Mononuclear cell (primary cell): Measurements from ENCODE around the gene SMAD1. TPM values are rescaled to one million over a fixed set of nuclear protein-coding genes. Genes with fewer than 3 reads are reported as not detected.
"Not testable (repeated sequence)": the region's sequence is repeated elsewhere in the genome, so short reads cannot be mapped to it uniquely, and the experiment has no call there.

Experiments
- H3K27me3 ChIP-seq: 2 replicates; pipeline ENCODE4 v1.6.0; 2011; ENCODE audit warnings: low read length, control low read depth; ENCODE audit not compliant: insufficient read depth
- H3K4me1 ChIP-seq: 2 replicates; pipeline ENCODE4 v1.5.1; 2011; ENCODE audit warnings: mild to moderate bottlenecking, low read length, control low read depth; ENCODE audit not compliant: insufficient read depth
- H3K4me3 ChIP-seq: 2 replicates; pipeline ENCODE4 v1.5.1; 2011; ENCODE audit warnings: mild to moderate bottlenecking, low read length, moderate library complexity
- H3K9me3 ChIP-seq: 2 replicates; pipeline ENCODE4 v1.5.1; 2011; ENCODE audit warnings: low read depth, mild to moderate bottlenecking, control low read depth, low read length
- total RNA-seq: library from RNA; depleted of rRNA; stranded (reverse); fragments of >200 nt; gene quantifications from one replicate; pipeline ENCODE4 v1.2.3, GENCODE V29; 2012

SMAD1 gene
- total RNA-seq, 1 donor, result 2.1 TPM

- Histone ChIP-seq H3K4me1 (no peaks in the 10 kb centered on the region), H3K4me3 (no peak overlapping the region)
These were observed 46.9 kb downstream of the SMAD1 start for GRCh38 chr4:145528601-145529000.

GRCh38 chr4:145530189-145530588, 48.5 kb downstream of the SMAD1 start:
- H3K4me3 ChIP-seq, result no peak overlapping the region
- H3K4me1 ChIP-seq, result no peaks in the 10 kb centered on the region
- H3K9me3 ChIP-seq, result no peaks in the 10 kb centered on the region
- no peaks in the 10 kb centered on the region for H3K27me3 ChIP-seq

More at GRCh38 chr4:145528601-145529000, 46.9 kb downstream of the SMAD1 start:
- Histone ChIP-seq H3K27me3 (no peaks in the 10 kb centered on the region), H3K9me3 (no peaks in the 10 kb centered on the region)

DNA sequence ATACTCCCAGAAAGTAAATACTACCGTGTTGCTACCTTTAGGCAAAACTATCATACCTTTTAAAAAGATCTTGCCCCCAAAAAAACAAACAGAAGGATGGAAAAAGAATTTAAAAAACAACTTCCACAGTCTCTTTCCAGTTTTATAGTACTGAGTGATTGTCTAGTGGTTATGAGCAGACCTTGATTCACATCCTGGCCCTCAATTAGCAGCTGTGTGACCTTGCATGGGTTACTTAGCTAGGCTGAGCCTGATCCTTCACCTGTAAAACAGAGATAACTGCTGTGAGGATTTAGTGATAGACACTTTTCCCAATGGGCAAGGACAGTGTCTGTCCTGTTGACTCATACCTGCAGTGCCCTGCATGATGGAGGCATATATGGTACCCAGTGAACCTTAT, 49.0 kb downstream of the SMAD1 start:
- Histone ChIP-seq H3K27me3 (no peaks in the 10 kb centered on the region), H3K4me3 (no peak overlapping the region), H3K9me3 (no peaks in the 10 kb centered on the region), H3K4me1 (no peaks in the 10 kb centered on the region)

DNA sequence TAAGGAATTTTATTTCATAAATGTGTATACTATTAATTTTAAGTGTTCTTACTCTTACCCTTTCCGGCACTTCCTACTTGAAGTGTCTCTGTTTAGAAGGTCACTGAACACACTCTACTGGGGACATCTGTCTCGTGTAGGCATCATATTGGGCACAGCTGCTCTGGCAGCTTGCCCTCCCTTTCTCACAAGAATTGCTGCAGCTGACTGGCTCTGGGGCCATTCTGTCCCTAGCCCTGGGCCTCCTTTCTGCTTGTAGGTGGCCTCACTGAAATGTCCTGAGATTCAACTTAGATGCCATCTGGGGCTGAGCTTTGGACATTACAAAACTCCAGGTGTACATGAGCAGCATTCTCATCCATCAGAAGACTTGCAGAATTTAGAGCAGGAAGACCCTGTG, 49.6 kb downstream of the SMAD1 start:
- H3K4me1 ChIP-seq, result no peaks in the 10 kb centered on the region
- no peak overlapping the region for H3K4me3 ChIP-seq
- H3K27me3 ChIP-seq, result no peaks in the 10 kb centered on the region
- H3K9me3 ChIP-seq, result no peaks in the 10 kb centered on the region

- Histone ChIP-seq H3K27me3 (no peaks in the 10 kb centered on the region), H3K9me3 (no peaks in the 10 kb centered on the region), H3K4me3 (no peak overlapping the region), H3K4me1 (no peaks in the 10 kb centered on the region)
These were observed 50.2 kb downstream of the SMAD1 start for GRCh38 chr4:145531859-145532258.

GRCh38 chr4:145533001-145533400, 51.3 kb downstream of the SMAD1 start:
- Histone ChIP-seq H3K27me3 (no peaks in the 10 kb centered on the region), H3K4me1 (no peaks in the 10 kb centered on the region), H3K9me3 (no peaks in the 10 kb centered on the region), H3K4me3 (no peak overlapping the region)

DNA sequence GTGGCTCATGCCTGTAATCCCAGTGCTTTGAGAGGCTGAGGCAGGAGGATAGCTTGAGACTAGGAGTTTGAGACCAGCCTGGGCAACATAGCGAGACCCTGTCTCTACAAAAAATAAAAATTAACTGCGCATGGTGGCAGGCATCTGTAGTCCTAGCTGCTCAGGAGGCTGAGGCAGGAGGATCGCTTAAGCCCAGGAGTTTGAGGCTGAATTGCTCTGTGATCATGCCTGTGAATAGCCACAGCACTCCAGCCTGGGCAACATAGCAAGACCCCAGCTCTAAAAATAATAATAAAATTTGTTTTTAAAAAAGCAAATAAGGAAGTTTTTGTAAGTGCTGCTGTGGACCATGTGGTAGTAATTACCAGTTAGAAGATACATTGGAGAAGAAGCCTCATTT, 51.8 kb downstream of the SMAD1 start:
- not testable (repeated sequence) for H3K27me3 ChIP-seq, H3K9me3 ChIP-seq, H3K4me1 ChIP-seq, H3K4me3 ChIP-seq

DNA sequence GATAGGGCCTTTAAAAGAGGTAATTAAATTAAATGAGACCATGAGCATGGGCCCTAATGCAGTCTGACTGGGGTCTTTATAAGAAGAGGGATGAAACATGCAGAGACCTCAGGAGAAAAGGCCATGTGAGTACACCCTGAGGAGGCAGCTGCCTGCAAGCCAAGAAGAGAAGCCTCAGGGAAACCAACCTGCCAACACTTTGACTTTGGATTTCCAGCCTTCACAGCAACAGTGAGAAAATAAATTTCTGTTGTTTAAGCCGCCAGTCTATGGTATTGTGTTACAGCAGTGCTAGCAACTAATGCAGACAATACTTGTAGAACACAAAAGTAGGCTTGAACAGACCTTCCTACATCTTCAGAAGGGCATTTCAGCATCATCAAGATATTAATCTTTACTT, 52.3 kb downstream of the SMAD1 start:
- Histone ChIP-seq H3K27me3 (no peaks in the 10 kb centered on the region), H3K4me3 (no peak overlapping the region), H3K9me3 (no peaks in the 10 kb centered on the region), H3K4me1 (no peaks in the 10 kb centered on the region)

GRCh38 chr4:145535202-145535601, 53.5 kb downstream of the SMAD1 start:
- Histone ChIP-seq H3K9me3 (no peaks in the 10 kb centered on the region), H3K27me3 (no peaks in the 10 kb centered on the region), H3K4me1 (peaks cover 6% of the 10 kb centered on the region), H3K4me3 (no peak overlapping the region)

DNA sequence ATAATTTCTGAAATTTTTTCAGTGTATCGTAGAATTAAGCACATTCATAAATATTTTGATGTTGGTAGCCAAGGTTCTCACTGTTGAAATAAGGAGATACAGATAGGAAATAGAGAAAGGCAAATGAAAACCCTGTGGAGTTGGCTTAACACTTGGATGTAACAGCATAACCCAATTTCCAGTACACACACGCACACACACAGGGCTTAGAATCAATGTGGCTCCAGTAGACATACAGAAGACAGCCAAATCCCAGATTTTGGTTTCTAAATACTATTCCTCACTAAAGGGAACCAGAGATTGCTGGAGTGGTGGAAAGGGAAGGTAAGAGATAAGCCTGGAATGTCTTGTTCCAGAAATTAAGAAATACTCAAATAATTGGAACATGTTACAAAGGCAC, 54.4 kb downstream of the SMAD1 start:
- Histone ChIP-seq H3K4me3 (no peak overlapping the region), H3K9me3 (no peaks in the 10 kb centered on the region), H3K27me3 (no peaks in the 10 kb centered on the region), H3K4me1 (peaks cover 6% of the 10 kb centered on the region)

GRCh38 chr4:145538596-145538995, 56.9 kb downstream of the SMAD1 start:
- no peaks in the 10 kb centered on the region for H3K9me3 ChIP-seq
- H3K4me1 ChIP-seq, result peaks cover 6% of the 10 kb centered on the region
- no peaks in the 10 kb centered on the region for H3K27me3 ChIP-seq
- no peak overlapping the region for H3K4me3 ChIP-seq

- no peaks in the 10 kb centered on the region for H3K9me3 ChIP-seq
- no peak overlapping the region for H3K4me3 ChIP-seq
- H3K27me3 ChIP-seq, result no peaks in the 10 kb centered on the region
- peaks cover 6% of the 10 kb centered on the region for H3K4me1 ChIP-seq
These were observed 58.0 kb downstream of the SMAD1 start for GRCh38 chr4:145539671-145540070.

- Histone ChIP-seq H3K27me3 (no peaks in the 10 kb centered on the region), H3K4me1 (peaks cover 6% of the 10 kb centered on the region), H3K4me3 (no peak overlapping the region)
These were observed 58.6 kb downstream of the SMAD1 start for GRCh38 chr4:145540235-145540634.

GRCh38 chr4:145541346-145541745, 59.7 kb downstream of the SMAD1 start:
- Histone ChIP-seq H3K4me1 (peaks cover 6% of the 10 kb centered on the region), H3K27me3 (no peaks in the 10 kb centered on the region), H3K9me3 (no peaks in the 10 kb centered on the region), H3K4me3 (no peak overlapping the region)

More at GRCh38 chr4:145540235-145540634, 58.6 kb downstream of the SMAD1 start:
- H3K9me3 ChIP-seq, result no peaks in the 10 kb centered on the region

- Histone ChIP-seq H3K9me3 (no peaks in the 10 kb centered on the region), H3K4me1 (peaks cover under 1% of the 10 kb centered on the region), H3K27me3 (no peaks in the 10 kb centered on the region), H3K4me3 (no peak overlapping the region)
These were observed 63.4 kb downstream of the SMAD1 start for GRCh38 chr4:145545031-145545430.

- Histone ChIP-seq H3K4me1 (no peaks in the 10 kb centered on the region), H3K4me3 (no peak overlapping the region), H3K9me3 (no peaks in the 10 kb centered on the region), H3K27me3 (no peaks in the 10 kb centered on the region)
These were observed 64.0 kb downstream of the SMAD1 start for GRCh38 chr4:145545538-145546174.
